Measurements from ENCODE around the gene DCST1.

GRCh38 chr1:155072531-155073289, 39.1 kb downstream of the DCST1 start:
- TF ChIP-seq EZH2 (IDR thresholded peaks at IDR 0.05; ENCODE audit: low read depth, low read length, severe bottlenecking) (no peak), CTCF (IDR thresholded peaks at IDR 0.05; ENCODE audit: control extremely low read depth in 1 of 3, insufficient read depth in 1 of 3, low read depth in 1 of 3, low read length in 3 of 3) (no peak), POLR2A (IDR thresholded peaks at IDR 0.05; ENCODE audit: control extremely low read depth in 1 of 2, low read depth in 2 of 2, low read length in 2 of 2) (no peak), HDAC6 (IDR thresholded peaks at IDR 0.05; ENCODE audit: low read depth, low read length) (no peak), TAF7 (optimal IDR thresholded peaks at IDR 0.05; ENCODE audit: borderline replicate concordance, low read depth, low read length) (no peak), ZNF274 (IDR thresholded peaks at IDR 0.05; ENCODE audit: borderline replicate concordance, extremely low read depth, low read length) (no peak)
